ENCODE data around the gene CRYAB.

DNA sequence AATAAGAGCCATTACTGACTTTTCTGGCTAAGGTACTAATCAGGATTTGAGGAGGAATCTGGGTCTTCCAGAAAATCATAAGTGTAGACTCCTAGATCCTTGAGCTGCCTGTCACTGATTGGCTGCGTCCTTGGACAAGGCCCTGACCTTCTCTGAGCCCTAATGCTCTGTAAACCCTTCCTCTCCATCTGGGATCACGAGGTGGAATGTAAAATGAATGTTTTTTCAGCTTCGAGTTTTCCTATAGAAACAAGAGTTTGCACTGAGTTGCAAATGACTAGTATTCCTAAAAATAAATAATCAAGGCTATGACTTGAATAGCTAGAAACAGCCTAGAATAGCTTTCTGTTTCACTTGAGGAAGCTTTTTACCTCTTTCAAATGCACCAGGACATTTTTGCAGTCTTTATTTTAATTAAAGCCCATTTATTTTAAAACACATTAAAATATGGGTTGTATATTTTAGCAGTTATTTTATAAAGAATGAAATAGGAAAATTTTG lies 24.5 kb upstream of the CRYAB start:
- no peak for TF ChIP-seq EZH2 (IDR thresholded peaks at IDR 0.05; ENCODE audit: low read depth)
- TF ChIP-seq, protein P1, sequence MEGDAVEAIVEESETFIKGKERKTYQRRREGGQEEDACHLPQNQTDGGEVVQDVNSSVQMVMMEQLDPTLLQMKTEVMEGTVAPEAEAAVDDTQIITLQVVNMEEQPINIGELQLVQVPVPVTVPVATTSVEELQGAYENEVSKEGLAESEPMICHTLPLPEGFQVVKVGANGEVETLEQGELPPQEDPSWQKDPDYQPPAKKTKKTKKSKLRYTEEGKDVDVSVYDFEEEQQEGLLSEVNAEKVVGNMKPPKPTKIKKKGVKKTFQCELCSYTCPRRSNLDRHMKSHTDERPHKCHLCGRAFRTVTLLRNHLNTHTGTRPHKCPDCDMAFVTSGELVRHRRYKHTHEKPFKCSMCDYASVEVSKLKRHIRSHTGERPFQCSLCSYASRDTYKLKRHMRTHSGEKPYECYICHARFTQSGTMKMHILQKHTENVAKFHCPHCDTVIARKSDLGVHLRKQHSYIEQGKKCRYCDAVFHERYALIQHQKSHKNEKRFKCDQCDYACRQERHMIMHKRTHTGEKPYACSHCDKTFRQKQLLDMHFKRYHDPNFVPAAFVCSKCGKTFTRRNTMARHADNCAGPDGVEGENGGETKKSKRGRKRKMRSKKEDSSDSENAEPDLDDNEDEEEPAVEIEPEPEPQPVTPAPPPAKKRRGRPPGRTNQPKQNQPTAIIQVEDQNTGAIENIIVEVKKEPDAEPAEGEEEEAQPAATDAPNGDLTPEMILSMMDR (conservative IDR thresholded peaks at IDR 0.05) = no peak
